ENCODE results near the gene GABRE. TPM values are rescaled to one million over a fixed set of nuclear protein-coding genes. Genes with fewer than 3 reads are reported as not detected.

The GABRE gene
- total and polyA plus RNA-seq, 12 donors, result 2.8 to 77.8 (median 34.0) TPM

GRCh38 chrX:151921866-151922265, 52.6 kb downstream of the GABRE start:
- 84 to 88% methylated on average over 5 of the region's 5 CpGs for WGBS, 2 donors
- H3K4me1 ChIP-seq, result no peaks in the 10 kb centered on the region
- H3K27me3 ChIP-seq, result no peaks in the 10 kb centered on the region
- no peaks in the 10 kb centered on the region for H3K36me3 ChIP-seq
- no peak overlapping the region for H3K27ac ChIP-seq
- ATAC-seq, result no peak
- intact Hi-C loops (cut with DNase I), result no loop called here
- no peak overlapping the region for H3K4me3 ChIP-seq
- no peak for DNase-seq
- TF ChIP-seq, protein P1, sequence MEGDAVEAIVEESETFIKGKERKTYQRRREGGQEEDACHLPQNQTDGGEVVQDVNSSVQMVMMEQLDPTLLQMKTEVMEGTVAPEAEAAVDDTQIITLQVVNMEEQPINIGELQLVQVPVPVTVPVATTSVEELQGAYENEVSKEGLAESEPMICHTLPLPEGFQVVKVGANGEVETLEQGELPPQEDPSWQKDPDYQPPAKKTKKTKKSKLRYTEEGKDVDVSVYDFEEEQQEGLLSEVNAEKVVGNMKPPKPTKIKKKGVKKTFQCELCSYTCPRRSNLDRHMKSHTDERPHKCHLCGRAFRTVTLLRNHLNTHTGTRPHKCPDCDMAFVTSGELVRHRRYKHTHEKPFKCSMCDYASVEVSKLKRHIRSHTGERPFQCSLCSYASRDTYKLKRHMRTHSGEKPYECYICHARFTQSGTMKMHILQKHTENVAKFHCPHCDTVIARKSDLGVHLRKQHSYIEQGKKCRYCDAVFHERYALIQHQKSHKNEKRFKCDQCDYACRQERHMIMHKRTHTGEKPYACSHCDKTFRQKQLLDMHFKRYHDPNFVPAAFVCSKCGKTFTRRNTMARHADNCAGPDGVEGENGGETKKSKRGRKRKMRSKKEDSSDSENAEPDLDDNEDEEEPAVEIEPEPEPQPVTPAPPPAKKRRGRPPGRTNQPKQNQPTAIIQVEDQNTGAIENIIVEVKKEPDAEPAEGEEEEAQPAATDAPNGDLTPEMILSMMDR (IDR thresholded peaks at IDR 0.05), result no peak
- no peaks in the 10 kb centered on the region for H3K9me3 ChIP-seq

- H3K27me3 ChIP-seq, result no peaks in the 10 kb centered on the region
- intact Hi-C loops (cut with DNase I), result no loop called here
- H3K36me3 ChIP-seq, result no peaks in the 10 kb centered on the region
- no peak overlapping the region for H3K27ac ChIP-seq
- ATAC-seq (no peak), DNase-seq (no peak)
- no peaks in the 10 kb centered on the region for H3K4me1 ChIP-seq
- TF ChIP-seq, protein P1 (IDR thresholded peaks at IDR 0.05), result no peak
- 92 to 93% methylated on average over 10 of the region's 10 CpGs for WGBS, 2 donors
- no peak overlapping the region for H3K4me3 ChIP-seq
- H3K9me3 ChIP-seq, result no peaks in the 10 kb centered on the region
Observed at GRCh38 chrX:151921292-151921691, 53.2 kb downstream of the GABRE start.

DNA sequence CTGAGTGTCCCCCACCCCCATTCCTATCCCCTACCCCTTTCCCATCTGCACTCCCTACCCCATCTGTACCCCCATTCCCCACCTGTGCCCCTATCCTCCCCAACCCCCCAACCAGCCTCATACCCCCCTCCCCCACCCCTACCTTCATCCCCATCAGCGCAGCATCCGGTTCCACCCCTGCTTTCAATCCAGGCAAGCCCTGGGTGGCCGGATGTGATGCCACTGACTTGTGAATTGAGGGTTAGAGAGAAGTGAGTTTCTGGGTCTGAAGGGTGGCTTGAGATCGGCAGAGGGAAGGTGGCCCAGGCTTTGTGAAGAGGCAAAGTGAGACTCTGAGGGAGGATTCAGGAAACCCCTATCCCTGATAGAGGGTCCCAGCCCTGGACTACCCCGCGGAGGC, 53.9 kb downstream of the GABRE start:
- H3K4me3 ChIP-seq, result no peak overlapping the region
- ATAC-seq, result no peak
- DNase-seq, result no peak
- TF ChIP-seq, protein P1 (IDR thresholded peaks at IDR 0.05), result no peak
- no peak overlapping the region for H3K27ac ChIP-seq
- 66 to 67% methylated on average over 5 to 6 of the region's 6 CpGs for WGBS, 2 donors
- no peaks in the 10 kb centered on the region for H3K36me3 ChIP-seq
- H3K4me1 ChIP-seq, result no peaks in the 10 kb centered on the region
- H3K9me3 ChIP-seq, result no peaks in the 10 kb centered on the region
- H3K27me3 ChIP-seq, result no peaks in the 10 kb centered on the region
- intact Hi-C loops (cut with DNase I), result no loop called here

GRCh38 chrX:151920101-151920500, 54.4 kb downstream of the GABRE start:
- TF ChIP-seq, protein P1 (IDR thresholded peaks at IDR 0.05), result no peak
- 91 to 94% methylated on average over 5 to 12 of the region's 12 CpGs for whole genome bisulfite sequencing, 2 donors
- intact Hi-C loops (cut with DNase I), result no loop called here
- no peak overlapping the region for H3K4me3 ChIP-seq
- no peaks in the 10 kb centered on the region for H3K36me3 ChIP-seq
- H3K4me1 ChIP-seq, result no peaks in the 10 kb centered on the region
- no peak for ATAC-seq
- DNase-seq, result no peak
- H3K27me3 ChIP-seq, result no peaks in the 10 kb centered on the region
- H3K27ac ChIP-seq, result no peak overlapping the region
- no peaks in the 10 kb centered on the region for H3K9me3 ChIP-seq

Measured in heart right ventricle (tissue), 16 donors.